Right lung (tissue), 5 donors: ENCODE results near the gene SLC1A4. TPM values are rescaled to one million over a fixed set of nuclear protein-coding genes. Genes with fewer than 3 reads are reported as not detected.

Experiments
- DNase-seq, 2 donors: peaks; one replicate each; pipeline ENCODE4 v3.0.0-alpha.2; 2013
- polyA plus RNA-seq, 5 donors: library from polyadenylated mRNA; unstranded; fragments of 120-200 nt; gene quantifications; one replicate each; pipeline versions ENCODE4 v1.2.1 to v1.2.3, GENCODE V29; 2013; ENCODE audit warnings: inconsistent platforms in 1 of 5, low replicate concordance in 1 of 5; ENCODE audit not compliant: insufficient read length in 5 of 5, insufficient read depth in 1 of 5

Gene SLC1A4
- polyA plus RNA-seq, 5 donors, result 4.6 to 8.0 (median 7.9) TPM

GRCh38 chr2:65070172-65070830 is 81.1 kb downstream of the SLC1A4 start:
- no peak for DNase-seq

- no peak for DNase-seq
Observed at GRCh38 chr2:65070856-65071255, 81.7 kb downstream of the SLC1A4 start.

- DNase-seq, result no peak
Observed at GRCh38 chr2:65071499-65072180, 82.4 kb downstream of the SLC1A4 start.

- no peak for DNase-seq
Observed at GRCh38 chr2:65072181-65072970, 83.2 kb downstream of the SLC1A4 start.

Other genes starting within 250 kb of the SLC1A4 start
- 10 to 100 TPM; 21.4 to 32.0 (median 29.7) TPM for gene CEP68, start 67.0 kb downstream of the SLC1A4 start, polyA plus RNA-seq
- gene RAB1A, start 140.7 kb downstream of the SLC1A4 start, polyA plus RNA-seq, result 100 to 1,000 TPM; 166 to 187 (median 171) TPM
- gene ACTR2, start 238.4 kb downstream of the SLC1A4 start, polyA plus RNA-seq, result 100 to 1,000 TPM; 152 to 208 (median 185) TPM